Parathyroid adenoma (tissue), 2 donors: ENCODE data around the gene PIK3R6.

ENCODE experiments used
- H2AFZ ChIP-seq: fragments of 300-600 bp; sonication (generic); one replicate; pipeline ENCODE4 v1.7.0; 2017; ENCODE audit warnings: antibody characterized with exemption, mild to moderate bottlenecking
- H3K27ac ChIP-seq: fragments of 300-600 bp; sonication (generic); one replicate; pipeline ENCODE4 v1.7.0; 2017
- H3K27me3 ChIP-seq: fragments of 300-600 bp; sonication (generic); one replicate; pipeline ENCODE4 v1.7.0; 2017; ENCODE audit warnings: low read length; ENCODE audit not compliant: control insufficient read depth, insufficient read depth
- H3K36me3 ChIP-seq: fragments of 300-600 bp; sonication (generic); one replicate; pipeline ENCODE4 v1.7.0; 2017; ENCODE audit warnings: low read length; ENCODE audit not compliant: control insufficient read depth, insufficient read depth
- H3K4me1 ChIP-seq: fragments of 300-600 bp; sonication (generic); one replicate; pipeline ENCODE4 v1.7.0; 2017; ENCODE audit warnings: control low read depth
- H3K4me2 ChIP-seq: fragments of 300-600 bp; sonication (generic); one replicate; pipeline ENCODE4 v1.7.0; 2017; ENCODE audit warnings: low read length
- H3K4me3 ChIP-seq: fragments of 300-600 bp; sonication (generic); one replicate; pipeline ENCODE4 v1.7.0; 2017; ENCODE audit warnings: low read depth, low read length
- H3K79me2 ChIP-seq: fragments of 300-600 bp; sonication (generic); one replicate; pipeline ENCODE4 v1.7.0; 2017; ENCODE audit warnings: control low read depth
- H3K9ac ChIP-seq: fragments of 300-600 bp; sonication (generic); one replicate; pipeline ENCODE4 v1.7.0; 2017; ENCODE audit warnings: mild to moderate bottlenecking
- H3K9me3 ChIP-seq: fragments of 300-600 bp; sonication (generic); one replicate; pipeline ENCODE4 v1.7.0; 2017; ENCODE audit warnings: low read length; ENCODE audit not compliant: control insufficient read depth
- TF ChIP-seq, protein P1 (sequence below): fragments of 300-600 bp; sonication (generic); IDR thresholded peaks from one replicate; pipeline ENCODE4 v1.7.0; 2017; ENCODE audit warnings: antibody characterized with exemption, mild to moderate bottlenecking
- donor health status: primary hyperparathyroidism.

Gene PIK3R6

DNA sequence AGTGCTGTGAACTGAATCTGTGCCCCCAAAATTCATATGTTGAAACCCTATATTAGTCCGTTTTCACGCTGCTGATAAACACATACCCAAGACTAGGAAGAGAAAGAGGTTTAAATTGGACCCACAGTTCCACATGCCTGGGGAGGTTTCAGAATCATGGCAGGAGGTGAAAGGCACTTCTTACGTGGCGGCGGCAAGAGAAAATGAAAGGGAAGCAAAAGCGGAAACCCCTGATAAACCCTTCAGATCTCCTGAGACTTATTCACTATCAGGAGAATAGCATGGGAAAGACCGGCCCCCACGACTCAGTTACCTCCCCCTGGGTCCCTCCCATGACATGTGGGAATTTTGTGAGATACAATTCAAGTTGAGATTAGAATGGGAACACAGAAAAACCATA lies 105.5 kb downstream of the PIK3R6 start:
- H3K4me3 ChIP-seq = no peak overlapping the region
- H3K9ac ChIP-seq = no peak overlapping the region
- TF ChIP-seq, protein P1, sequence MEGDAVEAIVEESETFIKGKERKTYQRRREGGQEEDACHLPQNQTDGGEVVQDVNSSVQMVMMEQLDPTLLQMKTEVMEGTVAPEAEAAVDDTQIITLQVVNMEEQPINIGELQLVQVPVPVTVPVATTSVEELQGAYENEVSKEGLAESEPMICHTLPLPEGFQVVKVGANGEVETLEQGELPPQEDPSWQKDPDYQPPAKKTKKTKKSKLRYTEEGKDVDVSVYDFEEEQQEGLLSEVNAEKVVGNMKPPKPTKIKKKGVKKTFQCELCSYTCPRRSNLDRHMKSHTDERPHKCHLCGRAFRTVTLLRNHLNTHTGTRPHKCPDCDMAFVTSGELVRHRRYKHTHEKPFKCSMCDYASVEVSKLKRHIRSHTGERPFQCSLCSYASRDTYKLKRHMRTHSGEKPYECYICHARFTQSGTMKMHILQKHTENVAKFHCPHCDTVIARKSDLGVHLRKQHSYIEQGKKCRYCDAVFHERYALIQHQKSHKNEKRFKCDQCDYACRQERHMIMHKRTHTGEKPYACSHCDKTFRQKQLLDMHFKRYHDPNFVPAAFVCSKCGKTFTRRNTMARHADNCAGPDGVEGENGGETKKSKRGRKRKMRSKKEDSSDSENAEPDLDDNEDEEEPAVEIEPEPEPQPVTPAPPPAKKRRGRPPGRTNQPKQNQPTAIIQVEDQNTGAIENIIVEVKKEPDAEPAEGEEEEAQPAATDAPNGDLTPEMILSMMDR = no peak
- H3K79me2 ChIP-seq = no peaks in the 10 kb centered on the region
- no peaks in the 10 kb centered on the region for H3K36me3 ChIP-seq
- no peaks in the 10 kb centered on the region for H3K4me1 ChIP-seq
- no peak overlapping the region for H3K4me2 ChIP-seq
- no peaks in the 10 kb centered on the region for H3K9me3 ChIP-seq
- no peak overlapping the region for H3K27ac ChIP-seq
- H3K27me3 ChIP-seq = no peaks in the 10 kb centered on the region
- H2AFZ ChIP-seq = no peak overlapping the region

DNA sequence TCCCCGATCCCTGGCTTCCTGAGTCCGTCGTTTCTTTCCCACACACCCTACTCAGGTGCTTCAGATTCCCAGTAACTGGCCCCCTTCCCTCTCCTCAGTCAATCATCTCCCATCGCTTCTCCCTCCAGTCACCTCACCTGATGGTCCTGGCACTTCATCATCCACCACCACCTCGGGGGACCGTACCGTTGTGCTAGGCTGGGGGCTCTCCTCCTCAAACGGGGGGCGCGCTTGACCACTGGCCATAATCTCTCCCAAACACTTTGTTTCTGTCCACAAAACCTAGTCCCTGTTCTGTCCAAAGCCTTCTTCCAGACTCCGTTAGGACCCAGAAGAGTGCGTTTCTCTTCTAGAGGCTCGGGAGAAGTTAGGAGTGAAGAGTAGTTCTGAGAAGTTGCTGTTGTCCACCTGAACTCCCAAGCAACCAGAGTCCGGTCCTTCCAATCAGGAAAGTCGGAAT lies 109.3 kb downstream of the PIK3R6 start, which contains the start of gene SPDYE4:
SPDYE4 (minus strand) TSS at position 410 of the 460 bp plus-strand sequence; CDS start at position 246, 164 bp downstream.
- Histone ChIP-seq H3K27ac (no peak within 1 kb of the TSS), H3K4me1 (no peaks in the 10 kb centered on the region), H3K9ac (no peak within 1 kb of the TSS), H3K27me3 (no peaks in the 10 kb centered on the region), H3K79me2 (no peaks in the 10 kb centered on the region), H3K36me3 (no peaks in the 10 kb centered on the region), H3K4me3 (no peak within 1 kb of the TSS), H2AFZ (no peak within 1 kb of the TSS), H3K9me3 (no peaks in the 10 kb centered on the region), H3K4me2 (no peak within 1 kb of the TSS)
- TF ChIP-seq, protein P1 = no peak

DNA sequence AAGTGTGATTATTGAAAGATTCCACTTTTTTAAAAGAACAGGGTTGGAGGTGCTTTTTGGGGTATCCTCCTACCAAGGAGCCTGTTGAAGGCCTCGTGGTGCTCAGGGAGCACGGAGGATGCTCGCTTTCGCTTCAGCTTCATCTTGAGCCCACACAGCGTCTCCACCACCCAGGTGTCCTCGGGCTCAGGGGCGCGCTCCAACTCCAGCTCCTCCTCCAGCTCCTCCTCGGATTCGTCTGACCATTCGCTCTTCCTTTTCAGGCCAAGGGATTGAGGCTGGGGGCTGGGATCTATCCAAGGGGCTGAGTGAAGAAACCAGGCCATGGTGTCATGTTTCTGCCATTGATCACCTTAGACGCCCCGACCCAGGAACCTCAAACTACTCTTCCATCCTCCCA lies 110.3 kb downstream of the PIK3R6 start:
- H3K9me3 ChIP-seq = no peaks in the 10 kb centered on the region
- no peak overlapping the region for H3K4me2 ChIP-seq
- H3K79me2 ChIP-seq = no peaks in the 10 kb centered on the region
- no peaks in the 10 kb centered on the region for H3K4me1 ChIP-seq
- H2AFZ ChIP-seq = no peak overlapping the region
- H3K27me3 ChIP-seq = no peaks in the 10 kb centered on the region
- no peak overlapping the region for H3K9ac ChIP-seq
- H3K27ac ChIP-seq = no peak overlapping the region
- H3K36me3 ChIP-seq = no peaks in the 10 kb centered on the region
- H3K4me3 ChIP-seq = no peak overlapping the region
- TF ChIP-seq, protein P1 = no peak

DNA sequence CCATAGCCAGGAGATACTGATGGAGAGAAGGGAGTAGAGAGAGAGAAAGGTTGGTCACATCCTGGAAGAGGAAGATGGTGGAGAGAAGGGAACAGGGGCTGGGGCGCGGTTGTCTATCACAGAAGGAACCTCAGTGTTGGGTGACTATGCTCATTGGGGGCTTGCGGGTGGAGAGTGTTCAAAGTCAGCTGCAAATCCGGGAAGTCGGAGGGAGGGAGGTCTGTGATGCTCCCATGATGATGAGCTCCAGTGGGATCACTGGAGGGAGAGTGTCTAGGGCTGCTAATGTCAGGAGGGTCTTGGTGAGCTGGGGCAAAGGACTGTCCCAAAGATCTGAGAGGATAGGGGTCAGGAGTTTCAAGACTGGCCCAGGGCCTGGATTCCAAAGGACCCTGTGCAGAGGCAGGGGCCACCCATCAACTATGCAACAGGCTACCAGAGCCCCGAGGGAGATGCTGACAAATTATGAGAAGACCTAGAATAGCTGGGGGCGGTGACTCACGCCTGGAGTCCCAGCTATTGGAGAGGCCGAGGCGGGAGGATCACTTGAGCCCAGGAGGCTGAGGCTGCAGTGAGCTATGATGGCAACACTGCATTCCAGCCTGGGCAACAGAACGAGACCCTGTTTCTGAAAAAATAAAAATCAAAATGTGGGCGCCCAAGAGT lies 111.8 kb downstream of the PIK3R6 start:
- no peaks in the 10 kb centered on the region for H3K9me3 ChIP-seq
- no peak overlapping the region for H3K4me3 ChIP-seq
- no peak overlapping the region for H3K4me2 ChIP-seq
- TF ChIP-seq, protein P1 = no peak
- no peaks in the 10 kb centered on the region for H3K36me3 ChIP-seq
- no peak overlapping the region for H3K27ac ChIP-seq
- H3K9ac ChIP-seq = no peak overlapping the region
- H3K27me3 ChIP-seq = no peaks in the 10 kb centered on the region
- H3K4me1 ChIP-seq = no peaks in the 10 kb centered on the region
- H2AFZ ChIP-seq = no peak overlapping the region
- H3K79me2 ChIP-seq = no peaks in the 10 kb centered on the region

DNA sequence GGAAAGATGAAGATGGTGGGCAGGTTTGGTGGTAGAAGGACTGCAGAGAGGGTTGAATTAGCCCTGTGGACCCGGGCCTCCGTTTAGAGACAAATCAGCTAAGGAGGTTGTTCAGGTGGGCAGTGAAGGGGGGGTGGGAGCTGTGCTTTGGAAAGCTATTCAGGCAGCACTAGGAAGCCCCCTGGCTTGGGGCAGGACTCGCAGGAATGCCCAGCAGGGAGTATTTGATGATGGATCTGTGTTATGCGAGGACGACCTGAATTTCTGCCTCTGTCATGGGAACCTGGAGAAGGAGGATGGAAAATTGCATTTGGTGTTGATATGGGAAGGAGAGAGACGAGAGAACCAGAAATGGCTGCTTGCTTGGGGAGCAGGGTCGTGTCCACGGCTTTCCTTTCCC lies 112.6 kb downstream of the PIK3R6 start:
- H3K9ac ChIP-seq = no peak overlapping the region

More for the DNA sequence above, 112.6 kb downstream of the PIK3R6 start:
- Histone ChIP-seq H2AFZ (no peak overlapping the region), H3K4me2 (no peak overlapping the region), H3K27ac (no peak overlapping the region), H3K79me2 (no peaks in the 10 kb centered on the region), H3K4me3 (no peak overlapping the region), H3K36me3 (no peaks in the 10 kb centered on the region), H3K4me1 (no peaks in the 10 kb centered on the region), H3K27me3 (no peaks in the 10 kb centered on the region), H3K9me3 (no peaks in the 10 kb centered on the region)
- TF ChIP-seq, protein P1 = no peak
